Measurements from ENCODE around the gene KNTC1.
"Not testable (repeated sequence)": the region's sequence is repeated elsewhere in the genome, so short reads cannot be mapped to it uniquely, and the experiment has no call there.

Gene KNTC1, protein sequence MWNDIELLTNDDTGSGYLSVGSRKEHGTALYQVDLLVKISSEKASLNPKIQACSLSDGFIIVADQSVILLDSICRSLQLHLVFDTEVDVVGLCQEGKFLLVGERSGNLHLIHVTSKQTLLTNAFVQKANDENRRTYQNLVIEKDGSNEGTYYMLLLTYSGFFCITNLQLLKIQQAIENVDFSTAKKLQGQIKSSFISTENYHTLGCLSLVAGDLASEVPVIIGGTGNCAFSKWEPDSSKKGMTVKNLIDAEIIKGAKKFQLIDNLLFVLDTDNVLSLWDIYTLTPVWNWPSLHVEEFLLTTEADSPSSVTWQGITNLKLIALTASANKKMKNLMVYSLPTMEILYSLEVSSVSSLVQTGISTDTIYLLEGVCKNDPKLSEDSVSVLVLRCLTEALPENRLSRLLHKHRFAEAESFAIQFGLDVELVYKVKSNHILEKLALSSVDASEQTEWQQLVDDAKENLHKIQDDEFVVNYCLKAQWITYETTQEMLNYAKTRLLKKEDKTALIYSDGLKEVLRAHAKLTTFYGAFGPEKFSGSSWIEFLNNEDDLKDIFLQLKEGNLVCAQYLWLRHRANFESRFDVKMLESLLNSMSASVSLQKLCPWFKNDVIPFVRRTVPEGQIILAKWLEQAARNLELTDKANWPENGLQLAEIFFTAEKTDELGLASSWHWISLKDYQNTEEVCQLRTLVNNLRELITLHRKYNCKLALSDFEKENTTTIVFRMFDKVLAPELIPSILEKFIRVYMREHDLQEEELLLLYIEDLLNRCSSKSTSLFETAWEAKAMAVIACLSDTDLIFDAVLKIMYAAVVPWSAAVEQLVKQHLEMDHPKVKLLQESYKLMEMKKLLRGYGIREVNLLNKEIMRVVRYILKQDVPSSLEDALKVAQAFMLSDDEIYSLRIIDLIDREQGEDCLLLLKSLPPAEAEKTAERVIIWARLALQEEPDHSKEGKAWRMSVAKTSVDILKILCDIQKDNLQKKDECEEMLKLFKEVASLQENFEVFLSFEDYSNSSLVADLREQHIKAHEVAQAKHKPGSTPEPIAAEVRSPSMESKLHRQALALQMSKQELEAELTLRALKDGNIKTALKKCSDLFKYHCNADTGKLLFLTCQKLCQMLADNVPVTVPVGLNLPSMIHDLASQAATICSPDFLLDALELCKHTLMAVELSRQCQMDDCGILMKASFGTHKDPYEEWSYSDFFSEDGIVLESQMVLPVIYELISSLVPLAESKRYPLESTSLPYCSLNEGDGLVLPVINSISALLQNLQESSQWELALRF (N-terminal part only)

DNA sequence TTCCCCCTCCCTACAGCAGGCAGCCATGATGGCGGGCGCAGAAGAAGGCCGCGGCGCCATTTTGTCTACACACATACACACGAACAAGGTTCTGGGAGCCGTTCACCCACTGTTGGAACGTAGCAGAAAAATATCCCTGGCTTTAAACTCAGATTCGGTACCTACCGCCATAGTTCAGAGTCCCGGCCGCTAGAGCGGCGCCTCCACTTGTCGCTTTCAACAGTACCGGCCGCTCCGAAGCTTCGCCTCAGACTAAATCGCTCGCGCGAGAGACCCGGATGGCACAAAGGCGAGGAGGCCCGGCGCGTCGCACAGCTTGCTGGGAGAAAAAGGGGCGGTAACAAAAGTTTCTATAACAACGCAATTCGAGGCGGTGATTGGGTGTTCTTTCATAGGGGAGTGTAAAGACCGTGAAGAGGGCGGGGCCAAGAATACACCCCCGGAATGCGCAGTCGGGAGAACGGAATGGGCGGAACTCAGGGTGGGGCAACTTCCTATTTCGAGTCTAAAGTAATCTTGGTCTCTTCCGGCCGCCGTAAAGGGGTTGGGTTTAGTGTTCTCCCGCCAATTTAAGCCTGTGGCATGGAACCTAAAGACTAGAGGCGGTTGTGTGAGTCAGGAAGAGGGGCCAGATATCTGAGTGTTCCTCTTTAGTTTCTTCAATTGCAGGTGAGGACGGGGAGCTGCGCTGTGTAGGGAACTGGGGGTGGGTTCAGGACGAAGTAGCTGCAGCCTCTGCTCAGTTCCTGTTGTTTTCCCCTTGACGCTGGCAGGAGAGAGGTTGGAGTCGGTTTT lies at the start of gene KNTC1, which contains the start of gene RSRC2:
KNTC1 (plus strand) TSS at position 567 of the 795 bp plus-strand sequence. CDS start 2,815 bp downstream, outside the sequence.
RSRC2 (minus strand) TSS at position 254 of the 795 bp plus-strand sequence; CDS start at position 171, 83 bp downstream.
- peak; percentile 100 for DNase-seq

DNA sequence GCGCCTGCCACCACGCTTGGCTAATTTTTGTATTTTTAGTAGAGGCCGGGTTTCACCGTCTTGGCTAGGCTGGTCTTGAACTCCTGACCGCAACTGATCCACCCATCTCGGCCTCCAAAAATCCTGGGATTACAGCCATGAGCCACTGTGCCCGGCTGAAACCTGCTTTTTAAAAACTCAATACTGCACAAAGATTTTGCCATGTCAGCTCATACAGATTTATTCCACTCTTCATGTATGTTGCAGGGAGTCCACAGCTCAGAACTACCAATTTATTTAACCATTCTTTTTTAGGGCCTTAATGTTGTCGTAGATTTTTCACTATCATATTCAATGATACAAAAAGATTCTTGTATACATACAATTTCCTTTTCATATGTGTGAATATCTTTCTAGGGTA lies 46.3 kb upstream of the KNTC1 start:
- no peak for DNase-seq

DNA sequence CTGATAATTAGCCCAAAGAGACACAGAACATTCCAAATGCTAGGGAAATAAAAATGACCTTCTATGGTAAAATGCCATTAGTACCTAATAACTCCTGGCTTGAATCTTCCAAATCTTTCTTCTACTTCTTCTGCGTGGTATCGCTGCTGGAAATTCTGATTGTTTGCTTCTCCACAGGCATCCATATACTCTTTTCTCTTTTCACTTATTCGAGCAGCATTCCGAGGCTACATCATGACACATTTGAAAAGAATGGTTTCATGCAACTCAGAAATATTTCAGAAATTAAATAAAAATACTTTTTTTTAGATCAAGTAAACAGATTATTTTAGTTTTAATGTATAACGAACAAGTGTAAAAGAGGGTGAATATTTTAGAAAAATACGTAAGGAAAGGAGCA lies 45.2 kb upstream of the KNTC1 start:
- DNase-seq, result no peak

DNA sequence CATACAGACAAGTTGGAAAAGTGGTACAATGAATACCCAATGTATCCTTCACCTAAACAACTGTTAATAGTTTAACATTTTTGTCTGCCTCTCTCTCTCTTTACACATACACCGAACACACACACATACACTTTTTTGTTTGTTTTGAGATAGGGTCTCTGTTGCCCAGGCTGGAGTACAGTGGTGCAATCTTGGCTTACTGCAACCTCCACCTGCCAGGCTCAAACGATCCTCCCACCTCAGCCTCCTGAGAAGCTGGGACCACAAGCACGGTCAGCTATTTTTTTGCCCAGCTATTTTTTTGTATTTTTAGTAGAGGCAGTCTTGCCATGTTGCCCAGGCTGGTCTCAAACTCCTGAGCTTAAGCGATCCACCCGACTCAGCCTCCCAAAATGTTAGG lies 43.1 kb upstream of the KNTC1 start:
- DNase-seq, result no peak

DNA sequence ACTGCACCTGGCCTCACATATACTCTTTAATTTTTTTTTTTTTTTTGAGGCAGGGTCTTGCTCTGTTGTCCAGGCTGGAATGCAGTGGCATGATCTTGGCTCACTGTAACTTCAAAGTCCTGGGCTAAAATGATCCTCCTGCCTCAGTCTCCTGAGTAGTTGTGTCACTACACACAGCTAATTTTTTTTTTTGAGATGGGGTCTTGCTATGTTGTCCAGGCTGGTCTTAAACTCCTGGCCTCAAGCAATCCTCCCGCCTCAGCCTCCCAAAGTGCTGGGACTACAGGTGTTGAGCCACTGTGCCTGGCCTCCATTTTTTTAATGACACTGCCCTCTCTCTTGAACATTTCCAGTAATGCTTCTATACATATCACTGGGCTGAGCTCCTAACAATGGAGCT lies 42.7 kb upstream of the KNTC1 start:
- not testable (repeated sequence) for DNase-seq

DNA sequence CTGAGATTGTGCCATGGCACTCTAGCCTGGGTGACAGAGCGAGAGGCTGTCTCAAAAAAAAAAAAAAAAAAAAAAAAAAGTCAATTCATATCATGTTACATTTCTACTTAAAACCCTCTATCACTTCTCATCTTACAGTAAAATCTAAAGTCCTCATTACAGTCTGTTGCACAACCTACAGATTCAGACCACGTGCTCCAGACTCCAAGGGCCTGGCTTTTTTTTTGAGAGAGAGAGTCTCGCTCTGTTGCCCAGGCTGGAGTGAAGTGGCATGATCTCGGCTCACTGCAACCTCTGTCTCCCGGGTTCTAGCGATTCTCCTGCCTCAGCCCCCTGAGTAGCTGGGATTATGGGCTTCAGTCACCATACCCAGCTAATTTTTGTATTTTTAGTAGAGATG lies 40.7 kb upstream of the KNTC1 start:
- peak; percentile 31 for DNase-seq

DNA sequence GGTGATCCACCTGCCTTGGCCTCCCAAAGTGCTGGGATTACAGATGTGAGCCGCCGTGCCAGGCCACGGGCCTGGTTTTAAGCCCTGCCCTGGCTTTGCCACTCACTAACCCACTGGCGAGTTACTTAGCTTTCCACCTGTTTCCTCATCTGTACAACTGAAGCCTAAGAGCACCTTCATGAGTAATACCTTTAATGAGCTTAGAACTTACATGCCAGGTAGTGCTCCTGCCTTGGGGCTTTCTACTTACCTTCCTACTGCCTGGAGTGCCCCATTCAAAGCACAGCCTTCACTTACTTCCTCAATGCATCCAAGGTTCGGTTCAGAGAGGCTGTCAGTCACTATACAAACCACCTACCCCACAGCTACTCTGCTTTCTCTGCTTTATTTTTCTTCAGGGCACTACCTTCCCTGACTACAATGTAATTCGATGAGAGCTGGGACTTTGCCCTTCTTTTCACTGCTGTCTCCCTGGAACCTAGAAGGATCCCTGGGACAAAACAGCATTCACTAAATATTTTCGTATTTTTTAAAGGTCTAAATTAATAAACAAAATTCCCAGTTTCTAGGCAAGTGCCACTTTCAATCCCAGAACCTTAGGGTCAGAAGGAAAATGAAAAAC lies 40.1 kb upstream of the KNTC1 start:
- no peak for DNase-seq

DNA sequence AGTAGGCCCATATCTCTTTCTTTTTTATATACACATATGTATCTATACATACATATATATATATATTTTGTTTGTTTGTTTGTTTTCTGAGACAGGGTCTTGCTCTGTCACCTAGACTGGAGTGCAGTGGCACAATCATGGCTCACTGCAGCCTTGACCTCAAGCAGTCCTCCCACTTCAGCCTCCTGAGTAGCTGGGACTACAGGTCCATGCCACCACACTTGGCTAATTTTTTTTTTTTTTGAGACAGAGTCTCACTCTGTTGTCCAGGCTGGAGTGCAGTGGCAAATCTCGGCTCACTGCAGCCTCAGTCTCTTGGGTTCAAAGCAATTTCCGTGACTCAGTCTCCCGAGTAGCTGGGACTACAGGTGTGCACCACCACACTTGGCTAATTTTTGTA lies 39.2 kb upstream of the KNTC1 start:
- DNase-seq, result not testable (repeated sequence)

DNA sequence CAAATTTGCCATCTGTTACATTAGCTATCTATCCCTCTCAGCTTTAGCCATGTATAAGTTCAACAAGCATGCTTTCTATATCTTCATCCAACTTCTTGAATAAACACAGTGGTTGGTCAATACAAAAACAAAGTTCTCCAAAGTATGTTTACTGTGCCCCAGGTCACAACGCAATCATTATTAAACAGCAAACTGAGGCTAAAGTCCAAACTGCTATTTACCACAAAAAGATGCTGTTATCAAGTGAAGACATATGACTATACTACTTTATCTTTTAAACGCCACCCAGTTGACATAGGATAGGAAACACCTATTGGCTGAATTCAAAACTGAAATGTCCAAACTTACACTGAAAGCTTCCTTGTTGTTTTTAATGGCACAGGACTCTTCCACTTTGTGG lies 38.0 kb upstream of the KNTC1 start:
- DNase-seq, result peak; percentile 88

DNA sequence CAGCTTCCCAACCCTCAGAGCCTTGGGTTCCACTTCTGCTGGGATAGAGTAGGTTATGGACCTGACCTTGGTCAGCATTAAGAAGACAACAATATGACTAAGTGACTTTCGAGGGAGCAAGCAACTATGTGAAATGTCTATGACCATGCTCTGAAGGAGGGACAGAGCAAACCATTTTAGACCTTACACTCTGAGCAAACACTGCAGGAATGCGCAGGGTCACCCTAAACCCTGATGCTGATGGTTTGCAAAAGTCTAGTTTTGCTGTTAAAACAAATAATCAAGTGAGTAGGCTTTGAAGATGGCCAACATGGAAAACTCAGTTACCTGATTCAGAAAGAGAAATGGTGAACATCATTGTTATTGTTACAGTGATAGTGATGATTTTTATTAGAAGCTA lies 35.1 kb upstream of the KNTC1 start:
- no peak for DNase-seq

DNA sequence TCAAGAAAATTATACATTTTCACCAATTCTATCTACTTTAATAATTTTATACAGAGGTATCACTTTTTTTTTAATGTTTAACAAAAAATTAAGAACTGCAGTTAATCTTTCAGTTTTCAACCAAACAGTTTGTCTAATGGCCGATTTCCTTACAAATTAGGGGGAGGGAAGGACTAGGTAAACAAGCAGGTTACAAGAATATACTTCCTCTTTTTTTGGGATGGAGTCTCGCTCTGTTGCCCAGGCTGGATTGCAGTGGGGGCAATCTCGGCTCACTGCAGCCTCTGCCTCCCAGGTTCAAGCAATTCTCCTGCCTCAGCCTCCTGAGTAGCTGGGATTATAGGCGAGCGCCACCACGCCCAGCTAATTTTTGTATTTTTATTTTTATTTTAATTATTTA lies 33.8 kb upstream of the KNTC1 start:
- DNase-seq, result not testable (repeated sequence)

DNA sequence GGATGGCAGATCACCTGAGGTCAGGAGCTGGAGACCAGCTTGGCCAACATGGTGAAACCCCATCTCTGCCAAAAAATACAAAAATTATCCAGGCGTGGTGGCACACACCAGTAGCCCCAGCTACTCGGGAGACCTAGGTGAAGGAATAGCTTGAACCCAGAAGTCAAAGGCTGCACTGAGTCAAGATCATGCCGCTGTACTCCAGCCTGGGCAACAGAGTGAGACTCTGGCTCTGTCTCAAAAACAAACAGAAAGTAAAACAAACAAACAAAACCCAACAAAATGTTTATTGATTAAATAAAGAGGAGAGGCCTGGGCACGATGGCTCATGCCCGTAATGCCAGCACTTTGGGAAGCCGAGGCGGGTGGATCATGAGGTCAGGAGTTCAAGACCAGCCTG lies 31.8 kb upstream of the KNTC1 start:
- no peak for DNase-seq

DNA sequence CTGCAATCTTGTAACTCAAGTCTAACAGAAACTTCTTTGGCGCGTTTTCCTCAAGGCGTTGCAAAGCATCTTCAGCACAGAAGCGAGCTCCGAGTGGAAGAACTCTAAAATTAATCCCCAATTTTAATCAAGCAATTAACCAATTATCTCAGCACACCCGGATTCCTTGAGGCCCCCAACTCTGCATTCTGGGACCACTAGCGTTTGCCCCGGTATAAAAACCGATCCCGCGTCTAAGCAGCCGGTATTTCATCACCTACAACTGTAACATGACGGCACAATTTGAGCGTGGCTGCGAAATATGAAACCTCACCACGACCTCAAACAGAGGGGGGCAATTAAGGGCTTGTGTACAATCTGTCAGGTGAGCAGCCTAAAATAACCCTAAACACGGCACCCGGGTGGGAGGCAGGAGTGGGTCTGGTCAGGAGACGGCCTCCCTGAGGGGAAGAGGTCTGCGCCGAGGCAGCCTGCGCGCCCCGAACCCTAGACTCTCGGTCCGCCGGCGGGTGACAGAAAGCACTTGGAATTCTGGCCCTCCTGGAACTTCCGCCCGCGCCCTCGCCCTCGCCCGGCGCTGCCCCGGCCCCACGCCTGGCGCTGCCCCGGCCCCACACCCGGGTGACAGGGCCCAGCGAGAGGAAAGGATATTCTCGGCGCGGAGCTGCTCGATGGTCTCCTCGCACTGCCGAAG lies 26.9 kb upstream of the KNTC1 start:
- peak; percentile 76 for DNase-seq

DNA sequence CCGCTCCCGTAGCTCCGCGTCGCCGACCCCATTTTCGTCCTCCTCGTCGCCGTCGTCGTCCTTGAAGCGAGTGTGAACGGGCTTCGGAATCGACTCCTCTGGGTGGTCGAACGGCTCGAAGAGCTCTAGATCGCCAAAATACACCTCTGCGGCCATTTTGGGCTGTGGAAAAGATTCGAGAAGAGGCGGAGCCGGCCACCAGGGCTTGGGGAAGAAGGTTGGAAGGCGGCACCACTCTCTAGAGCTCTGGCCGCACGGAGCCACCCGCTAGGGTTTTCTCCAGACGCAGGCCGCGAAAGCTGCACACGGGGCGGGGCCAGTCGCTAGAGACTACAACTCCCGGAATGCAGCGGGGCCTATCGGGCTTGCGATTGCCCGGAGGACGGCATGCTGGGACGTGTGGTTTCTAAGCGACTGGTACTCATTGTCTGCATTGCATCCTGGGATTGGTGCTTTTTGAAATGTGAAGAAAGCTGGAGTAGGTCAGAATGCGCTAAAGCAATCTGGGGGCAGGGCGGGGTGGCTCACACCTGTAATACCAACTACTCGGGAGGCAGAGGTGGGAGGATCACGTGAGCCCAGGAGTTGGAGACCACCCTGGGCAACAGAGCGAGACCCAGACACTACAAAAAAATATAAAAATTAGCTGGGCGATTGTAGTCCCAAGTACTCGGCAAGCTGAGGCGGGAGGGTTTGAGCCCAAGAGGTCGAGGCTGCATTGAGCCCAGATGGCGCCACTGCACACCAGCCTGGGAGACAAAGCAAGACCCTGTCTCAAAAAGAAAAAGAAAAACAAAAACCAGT lies 26.2 kb upstream of the KNTC1 start, which contains the start of gene ZCCHC8:
ZCCHC8 (minus strand) TSS at position 248 of the 804 bp plus-strand sequence; CDS start at position 156, 92 bp downstream.
- DNase-seq, result peak; percentile 99

DNA sequence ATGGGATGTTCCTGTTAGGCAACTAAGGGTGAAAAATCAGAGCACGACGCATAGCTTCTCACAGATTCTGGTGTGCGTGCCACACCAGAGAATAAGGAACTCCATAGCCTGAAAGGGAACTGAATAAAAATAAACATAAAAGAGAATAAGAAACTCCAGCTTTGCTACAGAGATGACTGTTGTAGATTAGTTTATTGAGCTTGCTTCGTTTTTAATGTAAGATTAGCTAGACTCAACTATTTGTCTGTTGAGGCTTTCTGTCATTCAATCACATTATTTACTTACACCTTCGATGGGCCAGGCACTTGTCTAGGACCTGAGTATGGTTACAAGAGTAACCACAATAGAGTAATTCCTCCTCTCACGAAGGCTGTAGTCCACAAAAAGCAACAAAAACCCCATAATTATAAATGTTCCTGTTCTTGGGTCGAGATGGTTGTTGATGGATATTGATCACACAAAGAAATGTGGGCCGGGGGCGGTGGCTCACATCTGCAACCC lies 25.5 kb upstream of the KNTC1 start:
- DNase-seq, result no peak

DNA sequence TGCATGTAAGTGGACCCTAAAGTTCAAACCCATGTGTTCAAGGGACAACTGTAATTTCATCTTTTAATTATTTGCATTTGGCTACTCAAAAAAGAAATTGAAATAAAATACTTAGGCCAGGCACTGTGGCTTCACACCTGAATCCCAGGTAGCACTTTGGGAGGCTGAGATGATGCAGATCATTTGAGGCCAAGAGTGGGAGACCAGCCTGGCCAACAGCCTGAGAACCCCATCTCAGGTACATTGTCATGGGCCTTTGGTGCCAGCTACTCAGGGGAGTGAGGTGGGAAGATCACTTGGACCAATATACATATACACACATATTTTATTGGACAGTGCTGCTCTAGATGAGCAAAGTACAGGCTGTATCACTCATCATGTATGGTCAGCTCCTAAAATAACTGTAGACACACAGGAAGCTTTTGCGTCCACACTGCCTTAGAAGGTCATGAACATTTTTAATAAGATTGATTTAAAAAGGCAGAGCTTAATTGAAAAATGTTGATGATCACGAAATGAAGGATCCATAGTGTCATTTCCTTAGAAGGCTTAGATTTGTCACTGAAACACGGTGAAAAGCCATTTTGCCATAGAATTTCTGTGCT lies 23.8 kb upstream of the KNTC1 start:
- no peak for DNase-seq

DNA sequence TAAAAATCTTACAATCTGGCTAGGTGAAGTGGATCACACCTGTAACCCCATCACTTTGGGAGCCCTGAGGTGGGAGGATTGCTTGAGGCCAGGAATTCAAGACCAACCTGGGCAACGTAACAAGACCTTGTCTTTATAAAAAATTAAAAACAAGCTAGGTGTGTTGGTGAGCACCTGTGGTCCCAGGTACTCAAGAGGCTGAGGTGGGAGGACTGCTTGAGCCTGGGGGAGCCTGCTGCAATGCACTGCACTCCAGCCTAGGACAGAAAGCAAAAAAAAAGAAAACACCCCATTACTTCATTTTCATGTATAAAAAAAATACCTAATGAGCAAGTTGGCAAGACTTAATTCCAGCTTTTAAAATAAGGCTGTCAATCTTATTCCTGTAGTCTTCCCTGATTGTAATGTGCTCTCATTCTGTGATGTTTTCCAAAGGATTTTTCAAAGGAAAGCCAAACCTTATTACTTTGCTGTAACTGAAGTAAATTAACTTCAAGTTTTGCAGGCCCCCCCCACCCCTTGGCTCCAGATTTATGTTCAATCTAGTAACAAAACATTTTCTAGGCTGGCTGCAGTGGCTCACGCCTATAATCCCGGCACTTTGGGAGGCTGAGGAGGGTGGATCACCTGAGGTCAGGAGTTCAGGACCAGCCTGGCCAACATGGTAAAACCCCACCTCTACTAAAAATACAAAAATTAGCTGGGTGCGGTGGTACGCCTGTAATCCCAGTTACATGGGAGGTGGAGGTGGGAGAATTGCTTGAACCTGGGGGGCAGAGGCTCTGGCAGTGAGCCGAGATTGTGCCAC lies 23.1 kb upstream of the KNTC1 start:
- DNase-seq, result no peak

DNA sequence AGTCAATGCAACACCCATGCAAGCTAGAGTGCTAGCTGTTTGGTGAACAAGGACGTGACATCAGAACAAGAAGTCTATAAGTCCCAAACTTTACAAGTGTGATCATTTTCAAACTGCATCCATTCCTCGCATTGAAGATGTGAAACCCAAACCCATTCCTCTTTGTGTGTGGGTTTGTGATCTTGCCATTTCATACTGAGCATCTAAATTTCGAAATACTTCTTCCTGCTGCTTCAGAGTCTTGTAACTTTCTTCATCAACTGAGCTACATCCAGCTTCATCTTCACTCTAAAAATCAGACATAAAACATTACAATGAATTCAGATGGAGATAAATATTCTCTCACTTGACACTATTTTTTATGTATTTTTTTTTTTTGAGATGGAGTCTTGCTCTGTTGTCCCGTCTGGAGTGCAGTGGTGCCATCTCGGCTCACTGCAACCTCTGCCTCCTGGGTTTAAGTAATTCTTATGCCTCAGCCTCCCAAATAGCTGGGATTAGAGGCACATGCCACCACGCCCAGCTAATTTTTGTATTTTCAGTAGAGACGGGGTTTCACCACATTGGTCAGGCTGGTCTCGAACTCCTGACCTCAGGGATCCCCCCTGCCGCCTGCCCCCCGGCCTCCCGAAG lies 21.5 kb upstream of the KNTC1 start:
- no peak for DNase-seq

All from hematopoietic multipotent progenitor cell treated with erythropoietin and hydrocortisone succinate and interleukin-3 and kit ligand, for 6 days (in vitro differentiated cells).